HG02588 (cell line): ENCODE measurements around the gene KIF4A.
"Not testable (repeated sequence)": the region's sequence is repeated elsewhere in the genome, so short reads cannot be mapped to it uniquely, and the experiment has no call there.

Experiments used
- ATAC-seq: cut with Tn5 transposase; IDR thresholded peaks from one replicate; pipeline ENCODE4 v1.9.1; 2021; ENCODE audit warnings: mild to moderate bottlenecking, moderate library complexity; ENCODE audit not compliant: unreplicated experiment

Gene KIF4A

DNA sequence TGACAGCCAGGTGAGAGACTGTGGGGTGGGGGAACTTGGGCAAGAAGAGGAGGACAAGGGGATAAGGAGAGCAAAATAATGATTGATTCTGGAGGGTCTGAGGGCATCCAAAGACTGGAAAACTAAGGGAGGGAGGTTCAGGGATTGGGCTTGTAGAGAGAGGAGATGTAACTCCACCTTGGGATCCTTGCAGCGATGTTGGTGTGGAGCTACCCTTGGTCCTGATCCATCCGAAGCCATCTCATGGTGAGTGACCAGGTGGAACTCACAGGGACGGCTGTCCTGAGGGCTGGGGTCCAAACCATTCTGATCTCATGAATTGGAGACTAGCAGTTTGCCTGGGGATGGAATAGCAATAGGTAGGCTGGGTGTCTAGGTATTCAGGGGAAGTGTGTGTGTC lies 9.3 kb upstream of the KIF4A start:
- no peak for ATAC-seq

DNA sequence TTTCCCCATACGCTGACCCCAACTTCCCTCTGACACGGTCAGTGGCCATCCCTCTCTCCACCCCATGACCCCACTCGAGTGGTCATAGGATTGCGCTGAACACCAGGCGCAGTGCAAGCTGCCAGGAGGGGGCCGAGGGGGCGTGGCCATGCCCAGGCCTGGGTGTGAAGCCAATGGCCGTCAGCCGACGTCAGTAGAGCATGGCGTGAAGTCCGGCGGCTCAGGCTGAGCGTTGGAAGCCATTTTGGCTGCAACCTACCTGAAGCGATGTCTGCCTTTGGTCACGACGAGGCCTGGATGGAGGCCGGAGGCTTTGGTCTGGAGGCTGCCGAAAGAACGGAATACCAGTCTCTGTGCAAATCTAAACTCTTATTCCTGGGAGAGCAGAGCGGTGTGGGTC lies 8.0 kb upstream of the KIF4A start, which contains the start of gene RAB41:
Gene RAB41 (plus strand): TSS at position 222 of the 400 bp plus-strand sequence. CDS start 46 bp downstream, at position 268.
- ATAC-seq, result no peak

- no peak for ATAC-seq
Observed at GRCh38 chrX:70289168-70289792, 624 bp upstream of the KIF4A start.

DNA sequence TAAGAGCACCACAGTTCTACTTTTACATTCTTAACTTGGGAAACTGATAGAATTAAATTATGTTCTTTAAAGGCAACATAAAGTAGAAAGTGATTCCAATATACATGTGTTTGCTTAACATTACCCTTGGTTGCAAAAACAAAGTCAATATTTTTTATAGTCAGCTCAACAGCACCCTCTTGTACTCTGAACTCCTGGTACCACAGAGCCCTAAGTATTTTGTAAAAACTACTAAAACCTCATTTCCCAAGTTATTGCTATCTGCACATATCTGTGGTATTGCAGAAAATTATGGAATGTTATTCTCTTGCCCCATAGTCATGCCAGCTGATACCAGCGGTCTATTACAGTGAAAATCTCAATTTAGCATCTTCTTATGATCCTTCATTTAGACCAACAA lies 2.9 kb downstream of the KIF4A start:
- no peak for ATAC-seq

- no peak for ATAC-seq
Observed at GRCh38 chrX:70293621-70294020, 3.7 kb downstream of the KIF4A start.

DNA sequence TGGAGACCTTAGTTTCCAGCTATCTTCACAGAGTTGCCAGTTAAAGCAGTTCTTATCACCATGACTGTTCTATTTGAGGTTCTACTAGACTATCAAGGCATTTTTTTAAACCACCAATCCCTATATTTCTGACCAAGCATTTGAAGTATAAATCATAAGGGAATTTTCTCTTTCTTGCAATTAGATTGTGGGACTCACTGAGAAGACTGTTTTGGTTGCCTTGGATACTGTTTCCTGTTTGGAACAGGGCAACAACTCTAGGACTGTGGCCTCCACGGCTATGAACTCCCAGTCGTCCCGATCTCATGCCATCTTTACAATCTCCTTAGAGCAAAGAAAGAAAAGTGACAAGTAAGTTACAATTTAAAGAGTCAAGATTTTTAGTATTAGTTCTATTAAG lies 11.8 kb downstream of the KIF4A start:
- ATAC-seq, result no peak

DNA sequence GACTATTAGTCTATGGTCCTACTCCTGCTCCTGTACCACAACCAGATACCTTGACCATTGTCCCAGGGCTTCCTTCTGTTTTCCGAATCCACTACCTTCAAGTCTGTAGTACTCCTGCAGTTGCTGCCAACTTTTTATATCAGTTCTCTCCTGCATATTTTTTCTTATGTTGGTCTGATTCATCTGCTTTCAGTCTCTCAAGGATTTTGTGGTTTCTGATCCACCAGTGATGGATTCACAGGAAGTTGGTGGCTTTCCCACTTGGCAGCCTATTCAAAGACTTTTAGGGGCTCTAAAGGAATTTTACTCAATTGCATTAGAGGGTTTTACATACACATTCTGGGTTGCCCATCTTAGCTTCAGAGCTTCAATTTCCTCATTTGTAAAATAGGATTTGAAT lies 23.6 kb downstream of the KIF4A start:
- no peak for ATAC-seq

DNA sequence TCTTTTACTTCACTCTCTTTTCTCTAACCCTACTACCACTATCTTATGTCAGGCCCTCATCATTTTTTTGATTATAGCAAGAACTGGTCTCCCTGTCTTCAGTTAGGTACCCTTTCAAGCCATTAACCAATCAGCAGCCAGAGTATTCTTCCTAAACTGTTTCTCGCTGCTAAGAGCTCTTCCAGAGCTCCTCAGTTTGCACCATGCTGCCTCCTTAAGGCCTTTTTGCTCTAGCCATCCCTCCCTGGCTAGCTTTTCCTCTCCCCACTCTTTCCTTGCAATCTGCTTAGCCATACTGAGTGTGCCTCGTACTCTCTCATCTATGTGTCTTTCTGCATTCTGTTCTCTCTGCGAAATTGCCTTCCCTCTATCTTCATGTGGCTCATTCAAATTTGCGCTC lies 32.9 kb downstream of the KIF4A start:
- ATAC-seq, result no peak

- ATAC-seq, result not testable (repeated sequence)
Observed at GRCh38 chrX:70323628-70324027, 33.7 kb downstream of the KIF4A start.

GRCh38 chrX:70324326-70324725 lies 34.4 kb downstream of the KIF4A start:
- ATAC-seq, result no peak

GRCh38 chrX:70331161-70331560 lies 41.3 kb downstream of the KIF4A start:
- no peak for ATAC-seq

- ATAC-seq, result no peak
Observed at GRCh38 chrX:70332600-70332999, 42.7 kb downstream of the KIF4A start.

GRCh38 chrX:70336767-70337166 lies 46.9 kb downstream of the KIF4A start:
- ATAC-seq, result peak; percentile 100

GRCh38 chrX:70338290-70338689 lies 48.4 kb downstream of the KIF4A start:
- no peak for ATAC-seq

DNA sequence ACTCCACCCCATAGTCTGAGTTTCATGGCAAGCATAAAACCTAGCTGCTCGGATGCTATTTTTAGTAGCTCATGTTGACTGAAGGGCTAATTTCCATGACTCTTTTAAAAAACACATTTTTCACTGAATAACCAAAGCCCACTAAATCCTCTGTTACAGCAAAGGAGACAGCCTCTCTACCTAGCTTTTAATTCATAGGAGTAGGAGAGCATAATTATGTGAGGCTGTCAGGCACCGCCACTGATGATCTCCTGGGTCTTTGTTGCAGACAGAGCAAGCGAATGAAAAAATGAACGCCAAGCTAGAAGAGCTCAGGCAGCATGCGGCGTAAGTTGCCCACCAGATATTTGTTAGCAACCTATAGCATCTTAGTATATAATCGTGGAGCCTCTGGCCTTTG lies 53.5 kb downstream of the KIF4A start:
- no peak for ATAC-seq

GRCh38 chrX:70346418-70347070 lies 56.6 kb downstream of the KIF4A start:
- ATAC-seq, result no peak

GRCh38 chrX:70348825-70349224 lies 58.9 kb downstream of the KIF4A start:
- ATAC-seq, result not testable (repeated sequence)

DNA sequence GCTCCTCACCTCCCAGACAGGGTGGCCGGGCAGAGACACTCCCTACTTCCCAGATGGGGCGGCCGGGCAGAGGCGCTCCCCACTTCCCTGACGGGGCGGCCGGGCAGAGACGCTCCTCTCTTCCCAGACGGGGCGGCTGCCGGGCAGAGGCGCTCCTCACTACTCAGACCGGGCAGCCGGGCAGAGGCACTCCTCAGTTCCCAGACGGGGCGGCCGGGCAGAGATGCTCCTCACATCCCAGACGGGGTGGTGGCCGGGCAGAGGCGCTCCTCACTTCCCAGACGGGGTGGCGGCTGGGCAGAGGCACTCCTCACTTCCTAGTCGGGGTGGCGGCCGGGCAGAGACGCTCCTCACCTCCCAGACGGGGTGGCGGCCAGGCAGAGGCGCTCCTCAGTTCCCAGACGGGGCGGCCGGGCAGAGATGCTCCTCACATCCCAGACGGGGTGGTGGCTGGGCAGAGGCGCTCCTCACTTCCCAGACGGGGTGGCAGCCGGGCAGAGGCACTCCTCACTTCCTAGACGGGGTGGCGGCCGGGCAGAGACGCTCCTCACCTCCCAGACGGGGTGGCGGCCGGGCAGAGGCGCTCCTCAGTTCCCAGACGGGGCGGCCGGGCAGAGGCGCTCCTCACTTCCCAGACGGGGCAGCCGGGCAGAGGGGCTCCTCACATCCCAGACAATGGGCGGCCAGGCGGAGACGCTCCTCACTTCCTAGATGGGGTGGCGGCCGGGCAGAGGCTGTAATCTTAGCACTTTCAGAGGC lies 59.6 kb downstream of the KIF4A start:
- ATAC-seq, result not testable (repeated sequence)

DNA sequence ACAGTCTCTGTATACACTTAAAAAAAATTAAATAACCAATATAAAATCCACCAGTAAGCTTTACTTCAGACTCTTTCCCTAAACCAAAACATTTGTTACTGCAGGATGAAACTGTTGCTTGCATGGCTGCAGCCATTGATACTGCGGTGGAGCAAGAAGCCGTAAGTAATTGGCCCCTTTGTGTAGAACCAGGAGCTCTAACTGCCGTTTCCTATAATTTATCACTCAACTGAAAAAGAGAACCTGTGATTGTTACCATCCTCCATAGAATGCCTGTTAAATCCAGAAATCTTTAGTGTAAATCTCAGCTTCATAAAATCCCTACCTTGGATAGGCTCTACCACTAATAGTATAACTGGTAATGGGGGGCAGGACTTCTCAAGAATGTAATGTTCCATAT lies 62.6 kb downstream of the KIF4A start:
- no peak for ATAC-seq

GRCh38 chrX:70353514-70353913 lies 63.6 kb downstream of the KIF4A start:
- ATAC-seq, result no peak

DNA sequence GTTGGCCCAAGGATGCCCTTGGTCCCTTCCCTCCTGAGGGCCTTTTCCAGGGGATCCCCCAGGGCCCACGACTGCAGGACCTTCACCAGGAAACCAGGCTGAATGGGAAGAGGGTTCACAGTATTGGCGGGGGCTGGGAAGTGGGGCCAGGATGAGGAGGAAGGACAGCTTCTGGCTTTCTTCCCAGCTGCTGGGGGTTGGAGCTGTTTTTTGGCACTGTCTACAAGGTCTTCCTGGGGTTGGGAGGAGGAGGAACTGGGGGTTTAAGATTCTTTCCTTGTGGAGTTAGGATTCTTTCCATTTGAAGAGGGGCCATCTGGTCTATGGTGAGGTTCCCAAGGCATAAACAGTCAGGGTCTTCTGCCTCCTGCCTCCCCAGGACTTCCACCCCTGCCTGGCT lies 64.8 kb downstream of the KIF4A start:
- no peak for ATAC-seq

DNA sequence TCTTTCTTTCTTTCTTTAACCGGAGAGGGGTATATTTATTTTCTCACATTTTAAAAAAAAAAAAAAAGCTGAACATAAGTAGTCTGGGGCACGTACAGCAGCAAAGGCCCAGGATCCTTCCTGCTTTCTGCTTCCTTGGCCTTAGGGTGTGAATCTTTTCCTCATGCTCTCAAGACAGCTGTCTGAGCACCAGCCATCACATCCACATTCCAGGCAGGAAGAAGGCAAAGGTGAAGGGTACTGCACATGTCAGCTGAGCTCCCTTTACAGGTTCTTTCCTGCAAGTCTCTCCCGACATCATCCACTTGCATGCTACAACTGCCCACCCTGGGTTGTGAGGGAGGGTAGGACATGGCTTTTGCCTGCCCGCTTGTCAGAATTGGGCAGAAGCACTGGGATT lies 69.6 kb downstream of the KIF4A start:
- ATAC-seq, result no peak
